Tibial nerve (tissue), 4 donors: ENCODE measurements around the gene NCL.

Source experiments
- EP300 ChIP-seq, 2 donors: sonication (generic); formaldehyde crosslinking; IDR thresholded peaks; one replicate each; pipeline ENCODE4 v1.6.1; 2017; ENCODE audit warnings: antibody characterized with exemption in 2 of 2, mild to moderate bottlenecking in 1 of 2
- POLR2A ChIP-seq, 2 donors: fragments of 450-650 bp; IDR thresholded peaks; one replicate each; pipeline ENCODE4 v1.6.1; 2017; ENCODE audit warnings: antibody characterized with exemption in 2 of 2, mild to moderate bottlenecking in 2 of 2, moderate library complexity in 2 of 2
- TF ChIP-seq, protein P1 (sequence below), 5 experiments: fragments of 200-600 bp in 3 of 5; fragments of 450-650 bp in 2 of 5; sonication (generic) in 3 of 5; IDR thresholded peaks; one replicate each; pipeline ENCODE4 v1.5.1; 2016 to 2019; ENCODE audit warnings: antibody characterized with exemption in 5 of 5, mild to moderate bottlenecking in 3 of 5, moderate library complexity in 2 of 5

DNA sequence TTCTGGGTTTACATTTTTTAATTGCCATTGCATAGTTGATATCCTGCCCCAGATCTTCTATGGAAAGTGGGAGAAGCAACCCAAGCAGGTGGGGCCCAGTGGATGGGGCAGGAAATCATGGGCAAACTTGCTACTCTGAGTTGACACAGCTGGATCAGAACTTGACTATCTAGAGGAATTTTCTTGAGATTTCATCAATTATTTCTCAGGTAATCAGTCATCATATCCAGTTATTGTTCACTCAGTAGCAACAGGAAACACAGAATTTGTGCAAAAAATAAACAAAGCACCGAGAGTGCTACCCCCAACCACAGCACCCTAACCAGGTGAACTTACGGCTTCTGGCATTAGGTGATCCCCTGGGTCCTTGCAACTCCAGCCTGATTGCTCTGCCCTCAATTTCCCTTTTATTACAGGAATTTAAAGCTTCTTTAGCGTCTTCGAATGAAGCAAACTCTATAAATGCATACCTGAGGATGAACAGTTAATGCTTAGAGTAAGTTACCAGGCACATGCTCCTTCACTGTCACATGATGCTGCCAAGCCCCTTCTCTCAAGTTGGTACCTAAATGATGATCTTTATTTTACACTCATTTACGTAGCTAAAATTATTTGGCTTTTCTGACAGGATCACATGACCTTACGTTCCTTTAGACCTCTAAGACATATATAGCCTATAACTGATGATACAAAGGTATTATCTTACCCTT is 7.8 kb downstream of the NCL start:
- TF ChIP-seq, protein P1, sequence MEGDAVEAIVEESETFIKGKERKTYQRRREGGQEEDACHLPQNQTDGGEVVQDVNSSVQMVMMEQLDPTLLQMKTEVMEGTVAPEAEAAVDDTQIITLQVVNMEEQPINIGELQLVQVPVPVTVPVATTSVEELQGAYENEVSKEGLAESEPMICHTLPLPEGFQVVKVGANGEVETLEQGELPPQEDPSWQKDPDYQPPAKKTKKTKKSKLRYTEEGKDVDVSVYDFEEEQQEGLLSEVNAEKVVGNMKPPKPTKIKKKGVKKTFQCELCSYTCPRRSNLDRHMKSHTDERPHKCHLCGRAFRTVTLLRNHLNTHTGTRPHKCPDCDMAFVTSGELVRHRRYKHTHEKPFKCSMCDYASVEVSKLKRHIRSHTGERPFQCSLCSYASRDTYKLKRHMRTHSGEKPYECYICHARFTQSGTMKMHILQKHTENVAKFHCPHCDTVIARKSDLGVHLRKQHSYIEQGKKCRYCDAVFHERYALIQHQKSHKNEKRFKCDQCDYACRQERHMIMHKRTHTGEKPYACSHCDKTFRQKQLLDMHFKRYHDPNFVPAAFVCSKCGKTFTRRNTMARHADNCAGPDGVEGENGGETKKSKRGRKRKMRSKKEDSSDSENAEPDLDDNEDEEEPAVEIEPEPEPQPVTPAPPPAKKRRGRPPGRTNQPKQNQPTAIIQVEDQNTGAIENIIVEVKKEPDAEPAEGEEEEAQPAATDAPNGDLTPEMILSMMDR (IDR thresholded peaks at IDR 0.05): no peak
- TF ChIP-seq POLR2A (IDR thresholded peaks at IDR 0.05) (no peak), EP300 (IDR thresholded peaks at IDR 0.05) (no peak)
